ENCODE measurements around the gene PTRHD1.
"Not testable (repeated sequence)": the region's sequence is repeated elsewhere in the genome, so short reads cannot be mapped to it uniquely, and the experiment has no call there.

PTRHD1 gene

GRCh38 chr2:24792874-24793760, at the start of gene PTRHD1, which contains the start of gene CENPO:
TSS of gene PTRHD1 (minus strand) at chr2:24793391. CDS start at chr2:24793377, 14 bp downstream.
TSS of gene CENPO (plus strand) at chr2:24793425. CDS start at chr2:24793920, 495 bp downstream.
- DNase-seq (ENCODE audit: low read depth): peak; percentile 90

GRCh38 chr2:24842081-24843050, 49.2 kb upstream of the PTRHD1 start:
- DNase-seq (ENCODE audit: low read depth): no peak

- no peak for DNase-seq (ENCODE audit: low read depth)
These were observed 48.1 kb upstream of the PTRHD1 start for GRCh38 chr2:24840962-24841945.

- DNase-seq (ENCODE audit: low read depth): no peak
These were observed 47.1 kb upstream of the PTRHD1 start for GRCh38 chr2:24840164-24840869.

GRCh38 chr2:24839729-24840128, 46.5 kb upstream of the PTRHD1 start:
- no peak for DNase-seq (ENCODE audit: low read depth)

- no peak for DNase-seq (ENCODE audit: low read depth)
These were observed 45.4 kb upstream of the PTRHD1 start for GRCh38 chr2:24838541-24838940.

- no peak for DNase-seq (ENCODE audit: low read depth)
These were observed 44.9 kb upstream of the PTRHD1 start for GRCh38 chr2:24837996-24838513.

- no peak for DNase-seq (ENCODE audit: low read depth)
These were observed 43.5 kb upstream of the PTRHD1 start for GRCh38 chr2:24836706-24837105.

GRCh38 chr2:24836206-24836605, 43.0 kb upstream of the PTRHD1 start:
- no peak for DNase-seq (ENCODE audit: low read depth)

GRCh38 chr2:24835411-24835810, 42.2 kb upstream of the PTRHD1 start:
- DNase-seq (ENCODE audit: low read depth): not testable (repeated sequence)

GRCh38 chr2:24834733-24835395, 41.7 kb upstream of the PTRHD1 start:
- DNase-seq (ENCODE audit: low read depth): no peak

GRCh38 chr2:24833821-24834732, 40.9 kb upstream of the PTRHD1 start:
- no peak for DNase-seq (ENCODE audit: low read depth)

GRCh38 chr2:24832931-24833701, 39.9 kb upstream of the PTRHD1 start:
- no peak for DNase-seq (ENCODE audit: low read depth)

- DNase-seq (ENCODE audit: low read depth): no peak
These were observed 39.3 kb upstream of the PTRHD1 start for GRCh38 chr2:24832521-24832920.

GRCh38 chr2:24832073-24832461, 38.9 kb upstream of the PTRHD1 start:
- no peak for DNase-seq (ENCODE audit: low read depth)

- DNase-seq (ENCODE audit: low read depth): no peak
These were observed 38.3 kb upstream of the PTRHD1 start for GRCh38 chr2:24831221-24832072.

- DNase-seq (ENCODE audit: low read depth): no peak
These were observed 37.6 kb upstream of the PTRHD1 start for GRCh38 chr2:24830786-24831185.
